GM18951 (cell line): Measurements from ENCODE around the gene PTGR3.

Source experiments
- POLR2A ChIP-seq: IDR thresholded peaks from 4 replicates; pipeline ENCODE4 v1.6.1; 2011; ENCODE audit warnings: mild to moderate bottlenecking; ENCODE audit not compliant: insufficient read length, insufficient read depth; ENCODE audit errors: extremely low read depth
- in situ Hi-C: fragments of 300-500 bp; cut with MboI; formaldehyde crosslinking; loops from one replicate; pipeline ENCODE4 v1.12.0; 2022; ENCODE audit warnings: low sequenced_read_pairs, mixed read lengths, inconsistent platforms; ENCODE audit not compliant: unreplicated experiment

PTGR3 gene

GRCh38 chr18:75247611-75248421 lies 38.9 kb upstream of the PTGR3 start:
- in situ Hi-C loops, result no loop called here
- TF ChIP-seq POLR2A, result no peak

- TF ChIP-seq POLR2A, result no peak
- in situ Hi-C loops, result no loop called here
These were observed 38.0 kb upstream of the PTGR3 start for GRCh38 chr18:75246721-75247610.

- in situ Hi-C loops, result no loop called here
- no peak for TF ChIP-seq POLR2A
These were observed 35.7 kb upstream of the PTGR3 start for GRCh38 chr18:75244351-75245313.

- in situ Hi-C loops, result no loop called here
- TF ChIP-seq POLR2A, result no peak
These were observed 32.8 kb upstream of the PTGR3 start for GRCh38 chr18:75241705-75242104.

GRCh38 chr18:75240433-75240832 lies 31.5 kb upstream of the PTGR3 start:
- in situ Hi-C loops, result no loop called here
- TF ChIP-seq POLR2A, result no peak

GRCh38 chr18:75238786-75239185 lies 29.8 kb upstream of the PTGR3 start:
- in situ Hi-C loops, result no loop called here
- TF ChIP-seq POLR2A, result no peak

GRCh38 chr18:75238100-75238499 lies 29.2 kb upstream of the PTGR3 start:
- in situ Hi-C loops, result no loop called here
- no peak for TF ChIP-seq POLR2A

- no peak for TF ChIP-seq POLR2A
- in situ Hi-C loops, result no loop called here
These were observed 27.0 kb upstream of the PTGR3 start for GRCh38 chr18:75235896-75236295.

GRCh38 chr18:75234901-75235300 lies 26.0 kb upstream of the PTGR3 start:
- no peak for TF ChIP-seq POLR2A
- in situ Hi-C loops, result no loop called here

- no peak for TF ChIP-seq POLR2A
- in situ Hi-C loops, result no loop called here
These were observed 22.1 kb upstream of the PTGR3 start for GRCh38 chr18:75231053-75231406.

- in situ Hi-C loops, result no loop called here
- TF ChIP-seq POLR2A, result no peak
These were observed 21.5 kb upstream of the PTGR3 start for GRCh38 chr18:75230163-75231052.

GRCh38 chr18:75229437-75229836 lies 20.5 kb upstream of the PTGR3 start:
- TF ChIP-seq POLR2A, result no peak
- in situ Hi-C loops, result no loop called here
